ENCODE results near the gene EFTUD2.

DNA sequence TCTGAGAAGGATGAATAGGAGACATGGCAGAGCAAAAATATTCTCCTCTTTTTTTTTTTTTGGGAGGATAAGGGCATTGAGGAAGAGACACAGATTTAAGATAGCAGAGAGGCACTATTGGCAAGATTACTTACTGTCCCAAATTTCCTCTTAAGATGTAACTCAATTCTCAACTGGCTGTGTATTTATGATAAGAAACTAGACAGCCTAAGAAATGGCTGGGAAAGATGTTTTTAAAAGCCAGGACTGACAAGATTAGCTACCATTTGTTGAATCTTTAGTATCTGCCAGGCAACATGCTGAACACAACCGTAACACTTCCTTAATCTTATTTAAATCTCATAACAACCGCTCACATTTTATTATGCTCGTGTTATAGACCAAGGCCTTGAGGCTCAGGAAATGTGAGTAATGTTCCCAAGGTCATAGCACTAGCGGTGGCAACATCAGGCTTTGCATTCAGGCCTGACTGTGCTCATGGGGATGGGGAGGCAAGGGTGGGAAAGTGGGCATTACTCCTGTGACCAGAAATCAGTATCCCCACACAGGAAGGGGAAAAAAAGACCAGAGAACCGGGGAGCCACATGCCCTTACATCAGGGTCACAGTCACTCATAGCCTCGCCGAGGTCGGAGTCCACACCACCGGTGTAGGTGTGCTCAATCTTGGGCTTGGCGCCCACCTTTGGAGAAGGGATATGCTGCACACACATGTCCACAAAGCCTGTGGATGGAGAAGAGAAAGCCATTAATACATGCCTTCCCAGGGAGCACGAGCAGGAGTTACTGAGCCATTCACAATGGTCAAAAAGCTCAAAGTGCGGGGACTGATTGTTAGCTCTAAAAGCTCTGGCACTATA, 36.0 kb downstream of the EFTUD2 start:
- TF ChIP-seq, protein P1, sequence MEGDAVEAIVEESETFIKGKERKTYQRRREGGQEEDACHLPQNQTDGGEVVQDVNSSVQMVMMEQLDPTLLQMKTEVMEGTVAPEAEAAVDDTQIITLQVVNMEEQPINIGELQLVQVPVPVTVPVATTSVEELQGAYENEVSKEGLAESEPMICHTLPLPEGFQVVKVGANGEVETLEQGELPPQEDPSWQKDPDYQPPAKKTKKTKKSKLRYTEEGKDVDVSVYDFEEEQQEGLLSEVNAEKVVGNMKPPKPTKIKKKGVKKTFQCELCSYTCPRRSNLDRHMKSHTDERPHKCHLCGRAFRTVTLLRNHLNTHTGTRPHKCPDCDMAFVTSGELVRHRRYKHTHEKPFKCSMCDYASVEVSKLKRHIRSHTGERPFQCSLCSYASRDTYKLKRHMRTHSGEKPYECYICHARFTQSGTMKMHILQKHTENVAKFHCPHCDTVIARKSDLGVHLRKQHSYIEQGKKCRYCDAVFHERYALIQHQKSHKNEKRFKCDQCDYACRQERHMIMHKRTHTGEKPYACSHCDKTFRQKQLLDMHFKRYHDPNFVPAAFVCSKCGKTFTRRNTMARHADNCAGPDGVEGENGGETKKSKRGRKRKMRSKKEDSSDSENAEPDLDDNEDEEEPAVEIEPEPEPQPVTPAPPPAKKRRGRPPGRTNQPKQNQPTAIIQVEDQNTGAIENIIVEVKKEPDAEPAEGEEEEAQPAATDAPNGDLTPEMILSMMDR (conservative IDR thresholded peaks at IDR 0.05 in 1 of 2, IDR thresholded peaks at IDR 0.05 in 1 of 2; ENCODE audit: low read depth in 1 of 2, low read length in 2 of 2) = no peak
- no peak for TF ChIP-seq EZH2 (IDR thresholded peaks at IDR 0.05; ENCODE audit: low read length, missing control alignments)

Data from fibroblast of lung (primary cell).